Measurements from ENCODE around the gene MRAS. TPM values are rescaled to one million over a fixed set of nuclear protein-coding genes. Genes with fewer than 3 reads are reported as not detected.

The MRAS gene
- total RNA-seq, 2 donors from 2014 or later, result 58.6 to 62.3 TPM

DNA sequence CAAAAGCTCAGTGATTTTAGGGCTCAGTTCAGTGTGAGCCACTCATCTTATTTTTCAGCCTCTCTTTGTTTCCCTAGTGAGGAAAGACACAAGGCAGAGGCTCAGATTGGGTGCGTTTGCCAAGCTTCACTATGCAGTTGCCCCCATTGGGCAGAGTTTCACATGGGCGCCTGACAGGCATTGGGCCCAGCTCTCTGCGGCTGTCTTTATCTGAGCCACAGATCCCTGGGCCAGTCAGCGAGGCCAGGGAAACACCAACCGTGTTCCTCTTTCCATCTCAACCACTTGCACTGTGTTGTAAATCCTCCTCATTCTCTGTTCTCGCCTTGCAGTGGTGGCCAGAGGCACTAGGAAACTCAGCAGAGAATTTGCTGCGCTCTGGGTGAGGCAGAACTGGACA lies 96.9 kb downstream of the MRAS start:
- ATAC-seq (ENCODE audit: insufficient number of reproducible peaks, low FRiP score, low read depth) (no peak), DNase-seq (ENCODE audit: low spot score) (no peak)
- no peaks in the 10 kb centered on the region for H3K36me3 ChIP-seq
- H3K27ac ChIP-seq, result no peak overlapping the region
- H3K4me1 ChIP-seq (ENCODE audit: control insufficient read depth in 1 of 2, low read depth in 2 of 2), result peaks cover 0 to 6% of the 10 kb centered on the region in 2 donors
- H3K4me3 ChIP-seq, result no peak overlapping the region
- no peaks in the 10 kb centered on the region for H3K9me3 ChIP-seq
- no peaks in the 10 kb centered on the region for H3K27me3 ChIP-seq (replicated peaks; ENCODE audit: insufficient read depth)
- TF ChIP-seq, protein P1, sequence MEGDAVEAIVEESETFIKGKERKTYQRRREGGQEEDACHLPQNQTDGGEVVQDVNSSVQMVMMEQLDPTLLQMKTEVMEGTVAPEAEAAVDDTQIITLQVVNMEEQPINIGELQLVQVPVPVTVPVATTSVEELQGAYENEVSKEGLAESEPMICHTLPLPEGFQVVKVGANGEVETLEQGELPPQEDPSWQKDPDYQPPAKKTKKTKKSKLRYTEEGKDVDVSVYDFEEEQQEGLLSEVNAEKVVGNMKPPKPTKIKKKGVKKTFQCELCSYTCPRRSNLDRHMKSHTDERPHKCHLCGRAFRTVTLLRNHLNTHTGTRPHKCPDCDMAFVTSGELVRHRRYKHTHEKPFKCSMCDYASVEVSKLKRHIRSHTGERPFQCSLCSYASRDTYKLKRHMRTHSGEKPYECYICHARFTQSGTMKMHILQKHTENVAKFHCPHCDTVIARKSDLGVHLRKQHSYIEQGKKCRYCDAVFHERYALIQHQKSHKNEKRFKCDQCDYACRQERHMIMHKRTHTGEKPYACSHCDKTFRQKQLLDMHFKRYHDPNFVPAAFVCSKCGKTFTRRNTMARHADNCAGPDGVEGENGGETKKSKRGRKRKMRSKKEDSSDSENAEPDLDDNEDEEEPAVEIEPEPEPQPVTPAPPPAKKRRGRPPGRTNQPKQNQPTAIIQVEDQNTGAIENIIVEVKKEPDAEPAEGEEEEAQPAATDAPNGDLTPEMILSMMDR (IDR thresholded peaks at IDR 0.05), result no peak

DNA sequence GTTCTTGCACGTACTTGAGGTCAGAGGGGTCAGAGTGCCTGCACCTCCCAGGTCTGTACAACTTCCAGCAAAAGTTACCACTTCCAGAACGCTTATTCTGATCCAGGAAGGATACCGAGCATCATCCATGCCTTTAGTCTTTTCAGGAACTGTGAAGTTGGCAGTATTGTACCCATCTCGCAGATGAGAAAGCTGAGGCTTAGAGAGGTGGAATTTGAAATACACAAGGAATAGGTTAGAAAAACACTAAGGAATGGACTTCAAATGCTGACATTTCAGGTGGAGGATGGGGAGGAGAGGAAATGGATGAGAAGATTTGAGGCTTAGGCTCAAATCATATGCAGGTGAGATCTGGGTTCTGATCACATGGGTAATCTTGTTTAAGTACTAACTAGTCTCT lies 97.3 kb downstream of the MRAS start:
- no peaks in the 10 kb centered on the region for H3K27me3 ChIP-seq (replicated peaks; ENCODE audit: insufficient read depth)
- DNase-seq (ENCODE audit: low spot score) (no peak), ATAC-seq (ENCODE audit: insufficient number of reproducible peaks, low FRiP score, low read depth) (no peak)
- H3K36me3 ChIP-seq, result no peaks in the 10 kb centered on the region
- H3K4me1 ChIP-seq (ENCODE audit: control insufficient read depth in 1 of 2, low read depth in 2 of 2), result peaks cover 0 to 2% of the 10 kb centered on the region in 2 donors
- TF ChIP-seq, protein P1 (IDR thresholded peaks at IDR 0.05), result no peak
- no peak overlapping the region for H3K4me3 ChIP-seq
- H3K27ac ChIP-seq, result no peak overlapping the region
- H3K9me3 ChIP-seq, result no peaks in the 10 kb centered on the region

DNA sequence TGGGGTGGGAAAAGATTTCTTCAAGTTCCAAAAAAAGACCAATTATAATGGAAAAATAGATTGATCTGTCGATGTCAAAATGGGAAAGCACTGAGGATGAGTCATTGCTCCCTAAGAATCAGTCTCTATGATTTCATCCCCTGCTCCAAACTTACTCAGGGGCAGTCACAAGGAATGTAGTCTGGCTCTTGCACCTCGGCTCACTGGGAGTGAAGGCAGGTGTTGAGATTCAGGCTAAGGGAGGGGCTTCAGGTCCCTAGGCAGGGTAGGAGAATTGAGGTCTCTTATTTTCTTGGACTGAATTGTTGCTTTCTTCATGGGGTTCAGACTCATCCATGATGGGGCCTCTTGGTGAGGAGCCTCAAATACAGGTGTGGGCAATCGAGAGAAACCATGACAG lies 100.3 kb downstream of the MRAS start:
- Histone ChIP-seq H3K4me1 (ENCODE audit: control insufficient read depth in 1 of 2, low read depth in 2 of 2) (no peaks in the 10 kb centered on the region), H3K27me3 (replicated peaks; ENCODE audit: insufficient read depth) (no peaks in the 10 kb centered on the region), H3K27ac (no peak overlapping the region), H3K36me3 (no peaks in the 10 kb centered on the region), H3K4me3 (no peak overlapping the region), H3K9me3 (no peaks in the 10 kb centered on the region)
- no peak for ATAC-seq (ENCODE audit: insufficient number of reproducible peaks, low FRiP score, low read depth)
- no peak for DNase-seq (ENCODE audit: low spot score)
- TF ChIP-seq, protein P1 (IDR thresholded peaks at IDR 0.05), result no peak

DNA sequence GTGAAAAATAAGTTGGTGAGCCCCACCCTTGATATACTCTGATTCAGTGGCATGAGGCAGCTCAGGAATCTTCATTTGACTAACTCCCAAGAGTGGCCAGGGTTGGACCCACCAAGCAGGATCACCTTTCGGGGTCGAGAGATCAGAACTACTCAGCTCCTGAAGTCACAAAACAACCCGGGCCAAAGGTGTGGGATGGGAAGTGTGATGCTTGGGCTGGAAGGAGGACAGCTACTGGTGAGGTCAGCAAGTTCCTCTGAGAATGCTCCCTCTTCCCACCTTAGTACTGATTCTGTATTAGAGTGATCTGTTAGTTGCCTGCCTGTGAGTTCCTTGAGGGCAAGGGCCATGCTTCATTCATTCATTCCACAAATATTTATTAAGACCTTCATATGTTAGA lies 101.1 kb downstream of the MRAS start:
- ATAC-seq (ENCODE audit: insufficient number of reproducible peaks, low FRiP score, low read depth) (no peak), DNase-seq (ENCODE audit: low spot score) (no peak)
- Histone ChIP-seq H3K4me3 (no peak overlapping the region), H3K9me3 (no peaks in the 10 kb centered on the region), H3K27ac (no peak overlapping the region), H3K4me1 (ENCODE audit: control insufficient read depth in 1 of 2, low read depth in 2 of 2) (no peaks in the 10 kb centered on the region), H3K27me3 (replicated peaks; ENCODE audit: insufficient read depth) (no peaks in the 10 kb centered on the region), H3K36me3 (no peaks in the 10 kb centered on the region)
- TF ChIP-seq, protein P1 (IDR thresholded peaks at IDR 0.05), result no peak

DNA sequence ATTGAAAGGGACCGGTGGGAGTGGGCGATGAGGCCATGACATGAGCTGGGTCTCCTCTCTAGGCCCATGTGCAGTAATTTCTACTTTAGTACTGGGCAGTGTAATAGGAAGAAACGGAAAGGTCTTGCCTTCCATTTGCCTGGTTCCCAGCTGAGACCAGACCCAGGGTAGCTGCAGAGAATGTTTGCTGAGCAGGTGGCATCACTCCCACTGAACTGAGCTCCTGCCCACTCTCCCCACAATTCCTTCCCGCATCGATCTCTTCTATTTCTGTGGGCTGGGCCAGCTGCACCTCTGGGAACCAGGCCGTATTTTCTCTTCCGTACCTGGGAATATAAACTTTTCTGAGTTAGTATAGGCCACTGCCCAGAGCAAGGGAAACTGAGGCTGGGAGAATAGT lies 101.8 kb downstream of the MRAS start:
- DNase-seq (ENCODE audit: low spot score) (no peak), ATAC-seq (ENCODE audit: insufficient number of reproducible peaks, low FRiP score, low read depth) (no peak)
- H3K36me3 ChIP-seq, result no peaks in the 10 kb centered on the region
- no peaks in the 10 kb centered on the region for H3K9me3 ChIP-seq
- TF ChIP-seq, protein P1 (IDR thresholded peaks at IDR 0.05), result no peak
- H3K4me1 ChIP-seq (ENCODE audit: control insufficient read depth in 1 of 2, low read depth in 2 of 2), result no peaks in the 10 kb centered on the region
- H3K27ac ChIP-seq, result no peak overlapping the region
- H3K27me3 ChIP-seq (replicated peaks; ENCODE audit: insufficient read depth), result no peaks in the 10 kb centered on the region
- no peak overlapping the region for H3K4me3 ChIP-seq

Data from thoracic aorta (tissue), 2 donors.